Duodenal mucosa (tissue), 2 donors: Measurements from ENCODE around the gene ABRAXAS1.
A peak's percentile ranks its signal among the peaks of the same experiment; 100 is the strongest.
"Not testable (repeated sequence)": the region's sequence is repeated elsewhere in the genome, so short reads cannot be mapped to it uniquely, and the experiment has no call there.

Experiments
- H3K27ac ChIP-seq: one replicate; pipeline ENCODE4 v1.7.0; 2013; ENCODE audit warnings: low read depth, low read length
- H3K27me3 ChIP-seq, 2 donors: one replicate each; pipeline ENCODE4 v1.7.0; 2013; ENCODE audit warnings: low read length in 2 of 2, control low read depth in 1 of 2; ENCODE audit not compliant: insufficient read depth in 2 of 2, control insufficient read depth in 1 of 2
- H3K36me3 ChIP-seq, 2 donors: one replicate each; pipeline ENCODE4 v1.7.0; 2013; ENCODE audit warnings: low read length in 2 of 2, control low read depth in 1 of 2; ENCODE audit not compliant: insufficient read depth in 2 of 2, control insufficient read depth in 1 of 2
- H3K4me1 ChIP-seq, 2 donors: one replicate each; pipeline ENCODE4 v1.7.0; 2013; ENCODE audit warnings: low read length in 2 of 2, control low read depth in 1 of 2; ENCODE audit not compliant: insufficient read depth in 2 of 2, control insufficient read depth in 1 of 2
- H3K4me3 ChIP-seq, 2 donors: one replicate each; pipeline ENCODE4 v1.7.0; 2013; ENCODE audit warnings: low read length in 2 of 2, low read depth in 1 of 2
- H3K9ac ChIP-seq, 2 donors: one replicate each; pipeline ENCODE4 v1.7.0; 2013; ENCODE audit warnings: low read length in 2 of 2, low read depth in 1 of 2
- H3K9me3 ChIP-seq, 2 donors: one replicate each; pipeline ENCODE4 v1.7.0; 2013; ENCODE audit warnings: low read length in 2 of 2, control low read depth in 1 of 2; ENCODE audit not compliant: control insufficient read depth in 1 of 2

Gene ABRAXAS1

GRCh38 chr4:83484500-83485461 lies at the start of gene ABRAXAS1:
TSS of gene ABRAXAS1 (minus strand) at chr4:83485100. CDS start at chr4:83485072, 28 bp downstream.
- H3K9me3 ChIP-seq: no peaks in the 10 kb centered on the region
- H3K27ac ChIP-seq: peak within 1 kb of the TSS; percentile 85
- no peaks in the 10 kb centered on the region for H3K27me3 ChIP-seq
- no peaks in the 10 kb centered on the region for H3K36me3 ChIP-seq
- peak within 1 kb of the TSS; percentile 95 for H3K4me3 ChIP-seq
- peaks cover 6 to 12% of the 10 kb centered on the region in 2 donors for H3K4me1 ChIP-seq
- H3K9ac ChIP-seq: peak within 1 kb of the TSS; percentile 71 to 79

- no peaks in the 10 kb centered on the region for H3K4me1 ChIP-seq
- H3K27ac ChIP-seq: no peak overlapping the region
- H3K9me3 ChIP-seq: peaks cover 5 to 14% of the 10 kb centered on the region in 2 donors
- no peaks in the 10 kb centered on the region for H3K27me3 ChIP-seq
- no peaks in the 10 kb centered on the region for H3K36me3 ChIP-seq
- no peak overlapping the region for H3K4me3 ChIP-seq
- no peak overlapping the region for H3K9ac ChIP-seq
Observed at GRCh38 chr4:83527671-83528070, 42.8 kb upstream of the ABRAXAS1 start.

- Histone ChIP-seq H3K4me3 (no peak overlapping the region), H3K9me3 (peaks cover 5 to 7% of the 10 kb centered on the region in 2 donors), H3K36me3 (no peaks in the 10 kb centered on the region), H3K27me3 (no peaks in the 10 kb centered on the region), H3K27ac (no peak overlapping the region), H3K9ac (no peak overlapping the region), H3K4me1 (no peaks in the 10 kb centered on the region)
Observed at GRCh38 chr4:83522239-83522638, 37.3 kb upstream of the ABRAXAS1 start.

- Histone ChIP-seq H3K9me3 (no peaks in the 10 kb centered on the region), H3K27ac (no peak overlapping the region), H3K4me1 (no peaks in the 10 kb centered on the region), H3K4me3 (no peak overlapping the region), H3K36me3 (no peaks in the 10 kb centered on the region), H3K9ac (no peak overlapping the region), H3K27me3 (no peaks in the 10 kb centered on the region)
Observed at GRCh38 chr4:83516042-83516772, 31.3 kb upstream of the ABRAXAS1 start.

GRCh38 chr4:83510442-83510841 lies 25.5 kb upstream of the ABRAXAS1 start:
- Histone ChIP-seq H3K27me3 (no peaks in the 10 kb centered on the region), H3K9me3 (no peaks in the 10 kb centered on the region), H3K9ac (no peak overlapping the region), H3K4me3 (no peak overlapping the region), H3K36me3 (no peaks in the 10 kb centered on the region), H3K27ac (no peak overlapping the region), H3K4me1 (no peaks in the 10 kb centered on the region)

- H3K9me3 ChIP-seq, H3K4me1 ChIP-seq, H3K9ac ChIP-seq, H3K27ac ChIP-seq, H3K36me3 ChIP-seq, H3K27me3 ChIP-seq, H3K4me3 ChIP-seq: not testable (repeated sequence)
Observed at GRCh38 chr4:83509156-83509585, 24.3 kb upstream of the ABRAXAS1 start.

GRCh38 chr4:83504996-83505395 lies 20.1 kb upstream of the ABRAXAS1 start:
- Histone ChIP-seq H3K27me3 (no peaks in the 10 kb centered on the region), H3K36me3 (no peaks in the 10 kb centered on the region), H3K9me3 (no peaks in the 10 kb centered on the region), H3K27ac (no peak overlapping the region), H3K9ac (no peak overlapping the region), H3K4me1 (peaks cover 0 to 4% of the 10 kb centered on the region in 2 donors), H3K4me3 (no peak overlapping the region)

GRCh38 chr4:83504503-83504902 lies 19.6 kb upstream of the ABRAXAS1 start:
- H3K27ac ChIP-seq: no peak overlapping the region
- peaks cover 0 to 4% of the 10 kb centered on the region in 2 donors for H3K4me1 ChIP-seq
- H3K9me3 ChIP-seq: no peaks in the 10 kb centered on the region
- no peak overlapping the region for H3K4me3 ChIP-seq
- no peak overlapping the region for H3K9ac ChIP-seq
- H3K36me3 ChIP-seq: no peaks in the 10 kb centered on the region
- H3K27me3 ChIP-seq: no peaks in the 10 kb centered on the region

GRCh38 chr4:83503974-83504373 lies 19.1 kb upstream of the ABRAXAS1 start:
- H3K9me3 ChIP-seq: no peaks in the 10 kb centered on the region
- no peaks in the 10 kb centered on the region for H3K27me3 ChIP-seq
- no peak overlapping the region for H3K27ac ChIP-seq
- peaks cover 0 to 4% of the 10 kb centered on the region in 2 donors for H3K4me1 ChIP-seq
- H3K4me3 ChIP-seq: no peak overlapping the region
- no peak overlapping the region for H3K9ac ChIP-seq
- no peaks in the 10 kb centered on the region for H3K36me3 ChIP-seq

- H3K9ac ChIP-seq, H3K9me3 ChIP-seq, H3K4me1 ChIP-seq, H3K27ac ChIP-seq, H3K4me3 ChIP-seq, H3K36me3 ChIP-seq, H3K27me3 ChIP-seq: not testable (repeated sequence)
Observed at GRCh38 chr4:83501671-83502070, 16.8 kb upstream of the ABRAXAS1 start.
